Lower leg skin (tissue), 4 donors: ENCODE data around the gene FLNC. TPM values are rescaled to one million over a fixed set of nuclear protein-coding genes. Genes with fewer than 3 reads are reported as not detected.

Experiments used
- DNase-seq, 2 donors: peaks; one replicate each; pipeline ENCODE4 v3.0.0-alpha.2; 2019; ENCODE audit warnings: low spot score in 2 of 2
- H3K4me3 ChIP-seq: fragments of 200-600 bp; sonication (generic); 2 replicates; pipeline ENCODE4 v1.5.1; 2017; ENCODE audit warnings: mild to moderate bottlenecking, low read depth; ENCODE audit not compliant: poor library complexity, severe bottlenecking
- POLR2A ChIP-seq, 2 donors: fragments of 450-650 bp; IDR thresholded peaks; one replicate each; pipeline ENCODE4 v1.6.1; 2016 to 2017; ENCODE audit warnings: antibody characterized with exemption in 2 of 2, mild to moderate bottlenecking in 1 of 2, moderate library complexity in 1 of 2
- WGBS, 2 donors: methylation state at CpG; one replicate each; pipeline ENCODE4 v1.1.5; 2018; 5-methylcytosine and 5-hydroxymethylcytosine counted together
- intact Hi-C: fragments of 100-400 bp; cut with DNase I; formaldehyde crosslinking; loops from one replicate; pipeline ENCODE4 v1.15.0; 2023; ENCODE audit warnings: low total_unique reads
- total RNA-seq, 4 donors: library from RNA; depleted of rRNA; stranded (reverse); fragments of >200 nt; gene quantifications; one replicate each; pipeline ENCODE4 v1.1.0, GENCODE V29; 2016
- TF ChIP-seq, protein P1 (sequence below), 3 donors: fragments of 450-650 bp; IDR thresholded peaks; one replicate each; pipeline ENCODE4 v1.5.1; 2016; ENCODE audit warnings: antibody characterized with exemption in 3 of 3, mild to moderate bottlenecking in 3 of 3, moderate library complexity in 2 of 3

The FLNC gene
- total RNA-seq, 4 donors from 2014 or later: 5.0 to 11.1 (median 6.2) TPM

DNA sequence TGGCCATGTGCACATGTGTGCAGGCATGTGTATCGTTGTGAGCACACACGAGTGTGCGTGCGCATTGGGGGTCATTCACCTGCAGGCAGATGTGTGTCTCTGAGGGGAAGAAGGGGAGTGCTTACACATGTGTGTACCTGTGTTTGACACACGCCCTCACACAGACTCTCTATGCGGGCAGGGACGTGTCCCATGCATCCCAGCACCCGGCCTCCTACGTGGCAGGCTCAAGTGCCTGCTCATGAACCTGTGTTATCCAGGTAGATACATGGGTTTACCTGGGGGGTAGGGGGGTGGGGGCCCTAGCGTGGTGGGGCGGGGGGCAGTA lies 61.7 kb downstream of the FLNC start:
- TF ChIP-seq, protein P1, sequence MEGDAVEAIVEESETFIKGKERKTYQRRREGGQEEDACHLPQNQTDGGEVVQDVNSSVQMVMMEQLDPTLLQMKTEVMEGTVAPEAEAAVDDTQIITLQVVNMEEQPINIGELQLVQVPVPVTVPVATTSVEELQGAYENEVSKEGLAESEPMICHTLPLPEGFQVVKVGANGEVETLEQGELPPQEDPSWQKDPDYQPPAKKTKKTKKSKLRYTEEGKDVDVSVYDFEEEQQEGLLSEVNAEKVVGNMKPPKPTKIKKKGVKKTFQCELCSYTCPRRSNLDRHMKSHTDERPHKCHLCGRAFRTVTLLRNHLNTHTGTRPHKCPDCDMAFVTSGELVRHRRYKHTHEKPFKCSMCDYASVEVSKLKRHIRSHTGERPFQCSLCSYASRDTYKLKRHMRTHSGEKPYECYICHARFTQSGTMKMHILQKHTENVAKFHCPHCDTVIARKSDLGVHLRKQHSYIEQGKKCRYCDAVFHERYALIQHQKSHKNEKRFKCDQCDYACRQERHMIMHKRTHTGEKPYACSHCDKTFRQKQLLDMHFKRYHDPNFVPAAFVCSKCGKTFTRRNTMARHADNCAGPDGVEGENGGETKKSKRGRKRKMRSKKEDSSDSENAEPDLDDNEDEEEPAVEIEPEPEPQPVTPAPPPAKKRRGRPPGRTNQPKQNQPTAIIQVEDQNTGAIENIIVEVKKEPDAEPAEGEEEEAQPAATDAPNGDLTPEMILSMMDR (IDR thresholded peaks at IDR 0.05): no peak
- TF ChIP-seq POLR2A (IDR thresholded peaks at IDR 0.05): no peak
- no peak overlapping the region for H3K4me3 ChIP-seq
- intact Hi-C loops: no loop called here
- no peak for DNase-seq
- WGBS, 2 donors: 63 to 65% methylated on average over 11 of the region's 11 CpGs

DNA sequence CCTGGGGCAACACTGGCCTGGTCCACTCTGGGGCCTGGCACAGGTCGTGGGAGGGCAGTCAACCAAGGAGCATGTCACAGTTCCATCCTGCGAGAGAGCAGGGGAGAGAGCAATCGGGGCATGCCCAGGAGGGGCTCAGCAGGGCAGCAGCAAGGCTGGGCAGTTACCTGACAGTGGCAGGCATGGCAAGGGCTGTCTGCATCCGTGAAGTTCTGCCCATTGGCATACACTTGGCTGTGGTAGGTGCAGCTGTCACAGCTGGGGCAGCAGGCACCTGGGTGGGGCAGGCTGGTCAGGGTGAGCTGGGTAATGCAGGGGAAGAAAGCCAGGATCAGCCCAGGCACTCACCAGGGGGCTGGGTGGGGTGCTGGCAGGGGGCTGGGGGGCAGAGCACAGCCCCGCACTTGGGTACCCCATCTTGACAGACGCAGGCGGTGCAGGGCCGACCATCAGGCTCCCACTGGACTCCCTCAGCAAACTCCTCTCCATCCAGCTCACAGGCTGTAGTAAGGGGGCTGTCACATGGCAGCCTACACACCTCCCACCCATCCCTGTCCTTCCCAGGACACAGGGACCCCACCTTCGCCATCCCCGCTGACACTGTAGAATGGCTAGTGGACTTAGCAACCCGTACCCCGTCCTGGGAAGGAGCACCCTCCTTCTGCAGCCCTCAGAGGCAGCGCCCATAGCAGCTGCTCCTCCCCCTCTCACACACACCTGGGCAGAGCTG lies 62.5 kb downstream of the FLNC start:
- DNase-seq: no peak
- no peak overlapping the region for H3K4me3 ChIP-seq
- whole genome bisulfite sequencing, 2 donors: 72 to 77% methylated on average over 12 to 13 of the region's 13 CpGs
- TF ChIP-seq POLR2A (IDR thresholded peaks at IDR 0.05): no peak
- TF ChIP-seq, protein P1 (IDR thresholded peaks at IDR 0.05): no peak
- intact Hi-C loops: no loop called here

DNA sequence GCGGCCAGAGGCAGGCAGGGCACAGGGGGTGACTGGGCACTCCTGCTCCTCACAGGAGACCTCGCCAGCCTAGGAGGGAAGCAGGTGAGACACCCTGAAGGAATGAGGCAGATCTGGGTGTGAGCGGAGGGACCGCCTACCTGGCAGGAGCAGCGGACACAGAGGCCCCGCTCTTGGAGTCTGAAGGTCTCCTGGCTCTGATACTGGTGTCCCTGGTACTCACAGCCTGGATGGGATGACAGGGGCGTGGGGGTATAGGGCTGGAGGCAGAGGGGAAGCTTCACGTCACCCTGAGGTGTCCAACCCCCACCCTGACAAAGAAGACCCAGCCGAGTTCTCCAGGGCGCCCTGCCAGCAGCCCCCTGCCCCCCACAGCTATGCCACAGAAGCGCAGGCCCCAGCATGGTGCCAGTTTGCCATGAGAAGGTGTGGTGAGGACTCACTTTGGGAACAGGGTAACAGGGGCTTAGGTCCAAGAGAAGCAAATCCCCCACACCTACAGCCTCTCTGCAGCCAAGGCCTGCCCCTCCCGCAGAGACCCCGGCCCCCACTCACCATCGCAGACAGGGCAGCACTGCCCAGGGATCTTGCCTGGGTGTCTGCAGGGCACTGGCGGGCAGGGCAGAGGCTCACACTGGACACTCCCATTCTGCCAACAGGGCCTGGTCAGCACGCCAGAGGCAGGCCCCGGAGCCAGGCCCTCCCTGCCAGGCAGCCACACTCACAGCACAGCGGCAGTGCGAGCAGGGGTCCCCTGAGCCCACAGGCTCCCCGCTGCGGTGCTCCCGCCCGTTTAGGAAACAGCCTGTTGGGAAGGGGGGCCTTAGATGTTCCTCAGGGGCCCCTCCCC lies 63.3 kb downstream of the FLNC start:
- 75 to 81% methylated on average over 18 to 21 of the region's 23 CpGs for WGBS, 2 donors
- H3K4me3 ChIP-seq: no peak overlapping the region

DNA sequence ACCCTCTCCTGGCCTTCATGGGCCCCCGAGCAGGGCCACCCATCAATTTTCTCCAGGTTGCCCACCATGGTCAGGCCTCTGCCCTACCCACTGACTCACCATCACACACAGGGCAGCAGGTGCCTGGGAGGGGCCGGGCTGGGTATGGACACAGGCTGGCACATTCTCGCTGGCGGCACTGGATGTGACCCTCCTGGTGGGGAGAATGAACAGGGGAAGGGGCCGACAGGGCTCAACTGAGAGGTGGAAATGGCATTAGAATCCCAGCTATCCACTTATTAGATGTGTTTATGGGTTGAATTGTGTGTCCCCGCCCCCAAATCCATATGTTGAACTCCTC lies 63.9 kb downstream of the FLNC start:
- no peak for DNase-seq
- TF ChIP-seq, protein P1 (IDR thresholded peaks at IDR 0.05): no peak
- TF ChIP-seq POLR2A (IDR thresholded peaks at IDR 0.05): no peak
- intact Hi-C loops: no loop called here
- 91 to 97% methylated on average over 6 of the region's 6 CpGs for WGBS, 2 donors
- no peak overlapping the region for H3K4me3 ChIP-seq

More for the DNA sequence above, 63.3 kb downstream of the FLNC start:
- no peak for DNase-seq
- intact Hi-C loops: no loop called here
- TF ChIP-seq, protein P1 (IDR thresholded peaks at IDR 0.05): no peak
- TF ChIP-seq POLR2A (IDR thresholded peaks at IDR 0.05): no peak

DNA sequence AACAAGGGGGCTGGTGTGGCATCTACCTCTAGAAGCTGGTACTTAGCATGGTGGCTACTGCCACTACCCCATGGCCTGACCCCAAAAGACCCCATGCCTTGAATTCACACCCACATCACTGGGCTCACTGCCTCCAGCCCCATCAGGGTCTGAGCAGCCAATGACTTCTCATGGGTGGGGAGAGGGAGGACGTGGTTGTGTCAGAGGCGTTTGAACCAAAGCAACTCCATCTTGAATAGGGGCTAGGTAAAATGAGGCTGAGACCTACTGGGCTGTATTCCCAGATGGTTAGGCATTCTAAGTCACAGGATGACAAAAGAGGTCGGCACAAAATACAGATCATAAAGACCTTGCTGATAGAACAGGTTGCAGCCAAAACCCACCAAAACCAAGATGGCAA lies 65.1 kb downstream of the FLNC start:
- TF ChIP-seq, protein P1 (IDR thresholded peaks at IDR 0.05): no peak
- no peak for TF ChIP-seq POLR2A (IDR thresholded peaks at IDR 0.05)
- intact Hi-C loops: no loop called here
- no peak for DNase-seq
- WGBS, 2 donors: 87 to 90% methylated on average over 3 of the region's 3 CpGs
- no peak overlapping the region for H3K4me3 ChIP-seq
